ENCODE results near the gene DDX10.
"Not testable (repeated sequence)": the region's sequence is repeated elsewhere in the genome, so short reads cannot be mapped to it uniquely, and the experiment has no call there.

Gene DDX10

GRCh38 chr11:108654100-108654499 lies 10.8 kb upstream of the DDX10 start:
- H3K4me3 ChIP-seq (ENCODE audit: low read length in 2 of 2); H3K23ac ChIP-seq (ENCODE audit: low read depth, low read length, poor library complexity); DNase-seq (ENCODE audit: low spot score); H2AK5ac ChIP-seq (ENCODE audit: low read depth, low read length); H2BK12ac ChIP-seq (ENCODE audit: low read length); H3K14ac ChIP-seq (ENCODE audit: low read length); H3K18ac ChIP-seq (ENCODE audit: low read length); H3K9me3 ChIP-seq (replicated peaks in 1 of 2; ENCODE audit: control insufficient read depth in 2 of 2, insufficient read depth in 1 of 2, low read depth in 1 of 2, low read length in 2 of 2); H3K27me3 ChIP-seq (ENCODE audit: control insufficient read depth in 3 of 3, insufficient read depth in 3 of 3, low read depth in 1 of 3, low read length in 3 of 3); H4K91ac ChIP-seq (ENCODE audit: low read depth, low read length, poor library complexity); H2AFZ ChIP-seq (ENCODE audit: low read length); H2BK5ac ChIP-seq (ENCODE audit: low read length); H2BK15ac ChIP-seq (ENCODE audit: low read length); H3K36me3 ChIP-seq (replicated peaks in 1 of 2; ENCODE audit: control insufficient read depth in 2 of 2, insufficient read depth in 2 of 2, low read length in 2 of 2); H3K4me1 ChIP-seq (ENCODE audit: control insufficient read depth in 2 of 2, insufficient read depth in 1 of 2, low read depth in 1 of 2, low read length in 2 of 2); H2BK120ac ChIP-seq (ENCODE audit: low read depth, low read length); H3K9ac ChIP-seq (ENCODE audit: low read depth, low read length, poor library complexity); H3K79me1 ChIP-seq (ENCODE audit: low read depth, low read length); H3K27ac ChIP-seq (replicated peaks; ENCODE audit: low read length); H3K4me2 ChIP-seq (ENCODE audit: insufficient read depth, low read length, poor library complexity, severe bottlenecking); H3K4ac ChIP-seq (ENCODE audit: low read length); H4K8ac ChIP-seq (ENCODE audit: low read depth, low read length): not testable (repeated sequence)
- WGBS, 2 donors (ENCODE audit: extremely low coverage in 2 of 2, insufficient read length in 2 of 2, insufficient replicate concordance in 1 of 2): no CpG with 5 or more reads among the region's 3 CpGs

GRCh38 chr11:108654994-108655631 lies 9.8 kb upstream of the DDX10 start:
- H3K4me2 ChIP-seq (ENCODE audit: insufficient read depth, low read length, poor library complexity, severe bottlenecking): no peak overlapping the region
- WGBS, 2 donors (ENCODE audit: extremely low coverage in 2 of 2, insufficient read length in 2 of 2, insufficient replicate concordance in 1 of 2): no CpG with 5 or more reads among the region's 5 CpGs
- no peak overlapping the region for H3K18ac ChIP-seq (ENCODE audit: low read length)
- no peak overlapping the region for H3K27ac ChIP-seq (replicated peaks; ENCODE audit: low read length)
- no peak overlapping the region for H3K4me3 ChIP-seq (ENCODE audit: low read length in 2 of 2)
- H3K4me1 ChIP-seq (ENCODE audit: control insufficient read depth in 2 of 2, insufficient read depth in 1 of 2, low read depth in 1 of 2, low read length in 2 of 2): no peaks in the 10 kb centered on the region
- no peak overlapping the region for H3K23ac ChIP-seq (ENCODE audit: low read depth, low read length, poor library complexity)
- H2AFZ ChIP-seq (ENCODE audit: low read length): no peak overlapping the region
- no peak overlapping the region for H4K91ac ChIP-seq (ENCODE audit: low read depth, low read length, poor library complexity)
- no peak overlapping the region for H2BK12ac ChIP-seq (ENCODE audit: low read length)
- no peak overlapping the region for H2BK5ac ChIP-seq (ENCODE audit: low read length)
- no peak overlapping the region for H4K8ac ChIP-seq (ENCODE audit: low read depth, low read length)
- no peak overlapping the region for H2AK5ac ChIP-seq (ENCODE audit: low read depth, low read length)
- no peak overlapping the region for H3K14ac ChIP-seq (ENCODE audit: low read length)
- H3K36me3 ChIP-seq (replicated peaks in 1 of 2; ENCODE audit: control insufficient read depth in 2 of 2, insufficient read depth in 2 of 2, low read length in 2 of 2): no peaks in the 10 kb centered on the region
- H3K27me3 ChIP-seq (ENCODE audit: control insufficient read depth in 3 of 3, insufficient read depth in 3 of 3, low read depth in 1 of 3, low read length in 3 of 3): no peaks in the 10 kb centered on the region
- no peak overlapping the region for H2BK120ac ChIP-seq (ENCODE audit: low read depth, low read length)
- no peaks in the 10 kb centered on the region for H3K9me3 ChIP-seq (replicated peaks in 1 of 2; ENCODE audit: control insufficient read depth in 2 of 2, insufficient read depth in 1 of 2, low read depth in 1 of 2, low read length in 2 of 2)
- H3K79me1 ChIP-seq (ENCODE audit: low read depth, low read length): no peaks in the 10 kb centered on the region
- no peak for DNase-seq (ENCODE audit: low spot score)
- H2BK15ac ChIP-seq (ENCODE audit: low read length): no peak overlapping the region
- H3K9ac ChIP-seq (ENCODE audit: low read depth, low read length, poor library complexity): no peak overlapping the region
- H3K4ac ChIP-seq (ENCODE audit: low read length): no peak overlapping the region

DNA sequence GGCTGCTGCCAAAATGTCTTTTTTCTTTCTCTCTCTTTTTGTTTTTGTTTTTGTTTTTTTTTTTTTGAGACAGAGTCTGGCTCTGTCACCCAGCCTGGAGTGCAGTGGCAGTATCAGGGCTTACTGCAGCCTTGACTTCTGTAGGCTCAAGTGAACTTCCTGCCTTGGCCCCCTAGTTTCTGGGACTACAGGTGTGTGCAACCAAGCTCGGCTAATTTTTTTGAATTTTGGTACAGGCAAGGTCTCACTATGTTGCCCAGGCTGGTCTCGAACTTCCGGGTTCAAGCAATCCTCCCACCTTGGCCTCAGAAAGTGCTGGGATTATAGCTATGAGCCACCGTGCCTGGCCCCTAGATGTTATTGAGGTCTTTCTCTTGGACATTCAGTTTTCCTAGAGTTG lies 2.2 kb upstream of the DDX10 start:
- H3K18ac ChIP-seq (ENCODE audit: low read length): no peak overlapping the region
- no peak for DNase-seq (ENCODE audit: low spot score)
- no peak overlapping the region for H3K14ac ChIP-seq (ENCODE audit: low read length)
- H2AK5ac ChIP-seq (ENCODE audit: low read depth, low read length): no peak overlapping the region
- H2BK15ac ChIP-seq (ENCODE audit: low read length): no peak overlapping the region
- no peak overlapping the region for H2AFZ ChIP-seq (ENCODE audit: low read length)
- no peaks in the 10 kb centered on the region for H3K9me3 ChIP-seq (replicated peaks in 1 of 2; ENCODE audit: control insufficient read depth in 2 of 2, insufficient read depth in 1 of 2, low read depth in 1 of 2, low read length in 2 of 2)
- H3K23ac ChIP-seq (ENCODE audit: low read depth, low read length, poor library complexity): no peak overlapping the region
- peaks cover 2% of the 10 kb centered on the region for H3K79me1 ChIP-seq (ENCODE audit: low read depth, low read length)
- H2BK12ac ChIP-seq (ENCODE audit: low read length): no peak overlapping the region
- no peaks in the 10 kb centered on the region for H3K27me3 ChIP-seq (ENCODE audit: control insufficient read depth in 3 of 3, insufficient read depth in 3 of 3, low read depth in 1 of 3, low read length in 3 of 3)
- H3K4me1 ChIP-seq (ENCODE audit: control insufficient read depth in 2 of 2, insufficient read depth in 1 of 2, low read depth in 1 of 2, low read length in 2 of 2): peaks cover 6 to 7% of the 10 kb centered on the region in 2 donors
- H3K4me2 ChIP-seq (ENCODE audit: insufficient read depth, low read length, poor library complexity, severe bottlenecking): no peak overlapping the region
- H3K4ac ChIP-seq (ENCODE audit: low read length): no peak overlapping the region
- no peak overlapping the region for H4K8ac ChIP-seq (ENCODE audit: low read depth, low read length)
- no peak overlapping the region for H2BK5ac ChIP-seq (ENCODE audit: low read length)
- no CpG with 5 or more reads among the region's 4 CpGs for WGBS, 2 donors (ENCODE audit: extremely low coverage in 2 of 2, insufficient read length in 2 of 2, insufficient replicate concordance in 1 of 2)
- H3K4me3 ChIP-seq (ENCODE audit: low read length in 2 of 2): no peak overlapping the region
- no peak overlapping the region for H4K91ac ChIP-seq (ENCODE audit: low read depth, low read length, poor library complexity)
- H3K36me3 ChIP-seq (replicated peaks in 1 of 2; ENCODE audit: control insufficient read depth in 2 of 2, insufficient read depth in 2 of 2, low read length in 2 of 2): no peaks in the 10 kb centered on the region
- no peak overlapping the region for H3K9ac ChIP-seq (ENCODE audit: low read depth, low read length, poor library complexity)
- no peak overlapping the region for H3K27ac ChIP-seq (replicated peaks; ENCODE audit: low read length)
- H2BK120ac ChIP-seq (ENCODE audit: low read depth, low read length): no peak overlapping the region

GRCh38 chr11:108663154-108663877 lies 1.6 kb upstream of the DDX10 start:
- H2AFZ ChIP-seq (ENCODE audit: low read length): no peak overlapping the region
- H3K4ac ChIP-seq (ENCODE audit: low read length): no peak overlapping the region
- peaks cover 1 to 3% of the 10 kb centered on the region in 2 donors for H3K36me3 ChIP-seq (replicated peaks in 1 of 2; ENCODE audit: control insufficient read depth in 2 of 2, insufficient read depth in 2 of 2, low read length in 2 of 2)
- no peak overlapping the region for H2BK120ac ChIP-seq (ENCODE audit: low read depth, low read length)
- H3K23ac ChIP-seq (ENCODE audit: low read depth, low read length, poor library complexity): no peak overlapping the region
- H3K9me3 ChIP-seq (replicated peaks in 1 of 2; ENCODE audit: control insufficient read depth in 2 of 2, insufficient read depth in 1 of 2, low read depth in 1 of 2, low read length in 2 of 2): no peaks in the 10 kb centered on the region
- H3K27ac ChIP-seq (replicated peaks; ENCODE audit: low read length): no peak overlapping the region
- no peak overlapping the region for H3K4me2 ChIP-seq (ENCODE audit: insufficient read depth, low read length, poor library complexity, severe bottlenecking)
- H3K4me1 ChIP-seq (ENCODE audit: control insufficient read depth in 2 of 2, insufficient read depth in 1 of 2, low read depth in 1 of 2, low read length in 2 of 2): peaks cover 6 to 7% of the 10 kb centered on the region in 2 donors
- H4K91ac ChIP-seq (ENCODE audit: low read depth, low read length, poor library complexity): no peak overlapping the region
- H2BK12ac ChIP-seq (ENCODE audit: low read length): no peak overlapping the region
- DNase-seq (ENCODE audit: low spot score): no peak
- H3K27me3 ChIP-seq (ENCODE audit: control insufficient read depth in 3 of 3, insufficient read depth in 3 of 3, low read depth in 1 of 3, low read length in 3 of 3): no peaks in the 10 kb centered on the region
- no peak overlapping the region for H3K14ac ChIP-seq (ENCODE audit: low read length)
- no peak overlapping the region for H3K9ac ChIP-seq (ENCODE audit: low read depth, low read length, poor library complexity)
- no peak overlapping the region for H3K4me3 ChIP-seq (ENCODE audit: low read length in 2 of 2)
- H3K18ac ChIP-seq (ENCODE audit: low read length): no peak overlapping the region
- no peak overlapping the region for H2AK5ac ChIP-seq (ENCODE audit: low read depth, low read length)
- H3K79me1 ChIP-seq (ENCODE audit: low read depth, low read length): peaks cover 2% of the 10 kb centered on the region
- no CpG with 5 or more reads among the region's 5 CpGs for WGBS, 2 donors (ENCODE audit: extremely low coverage in 2 of 2, insufficient read length in 2 of 2, insufficient replicate concordance in 1 of 2)
- no peak overlapping the region for H4K8ac ChIP-seq (ENCODE audit: low read depth, low read length)
- H2BK15ac ChIP-seq (ENCODE audit: low read length): no peak overlapping the region
- no peak overlapping the region for H2BK5ac ChIP-seq (ENCODE audit: low read length)

Measured in neuronal stem cell (in vitro differentiated cells).